ENCODE measurements around the gene PODN.

DNA sequence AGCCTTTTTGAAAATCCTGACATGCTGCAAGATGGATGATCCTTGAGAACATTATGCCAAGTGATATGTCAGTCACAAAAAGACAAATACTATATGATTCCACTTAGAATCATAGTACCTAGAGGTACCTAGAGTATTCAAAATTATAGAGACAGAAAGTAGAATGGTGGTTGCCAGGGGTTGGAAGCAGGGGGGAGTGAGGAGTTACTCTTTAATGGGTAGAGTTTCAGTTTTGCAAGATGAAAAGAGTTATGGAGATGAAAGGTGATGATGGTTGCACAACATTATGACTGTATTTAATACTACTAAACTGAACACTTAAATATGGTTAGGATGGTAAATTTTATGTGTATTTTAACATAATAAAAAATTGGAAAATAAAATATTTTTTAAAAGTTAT, 37.9 kb upstream of the PODN start:
- TF ChIP-seq, protein P1, sequence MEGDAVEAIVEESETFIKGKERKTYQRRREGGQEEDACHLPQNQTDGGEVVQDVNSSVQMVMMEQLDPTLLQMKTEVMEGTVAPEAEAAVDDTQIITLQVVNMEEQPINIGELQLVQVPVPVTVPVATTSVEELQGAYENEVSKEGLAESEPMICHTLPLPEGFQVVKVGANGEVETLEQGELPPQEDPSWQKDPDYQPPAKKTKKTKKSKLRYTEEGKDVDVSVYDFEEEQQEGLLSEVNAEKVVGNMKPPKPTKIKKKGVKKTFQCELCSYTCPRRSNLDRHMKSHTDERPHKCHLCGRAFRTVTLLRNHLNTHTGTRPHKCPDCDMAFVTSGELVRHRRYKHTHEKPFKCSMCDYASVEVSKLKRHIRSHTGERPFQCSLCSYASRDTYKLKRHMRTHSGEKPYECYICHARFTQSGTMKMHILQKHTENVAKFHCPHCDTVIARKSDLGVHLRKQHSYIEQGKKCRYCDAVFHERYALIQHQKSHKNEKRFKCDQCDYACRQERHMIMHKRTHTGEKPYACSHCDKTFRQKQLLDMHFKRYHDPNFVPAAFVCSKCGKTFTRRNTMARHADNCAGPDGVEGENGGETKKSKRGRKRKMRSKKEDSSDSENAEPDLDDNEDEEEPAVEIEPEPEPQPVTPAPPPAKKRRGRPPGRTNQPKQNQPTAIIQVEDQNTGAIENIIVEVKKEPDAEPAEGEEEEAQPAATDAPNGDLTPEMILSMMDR (IDR thresholded peaks at IDR 0.05; ENCODE audit: insufficient read depth, low read length) = no peak
- no peak for TF ChIP-seq POLR2AphosphoS5 (IDR thresholded peaks at IDR 0.05; ENCODE audit: low read depth)

Measured in HL-60 (cell line).